Adrenal gland (tissue), 5 donors: ENCODE results near the gene PSMB7.

ENCODE experiments used
- POLR2A ChIP-seq, 2 donors: fragments of 450-650 bp; IDR thresholded peaks; one replicate each; pipeline ENCODE4 v1.6.1; 2017; ENCODE audit warnings: antibody characterized with exemption in 2 of 2, mild to moderate bottlenecking in 2 of 2, moderate library complexity in 1 of 2
- TF ChIP-seq, protein P1 (sequence below), 6 experiments: fragments of 450-650 bp in 4 of 6; fragments of 200-600 bp in 2 of 6; sonication (generic) in 1 of 6; IDR thresholded peaks; 1 replicate in 5 of 6; 2 replicates in 1 of 6; pipeline versions ENCODE4 v1.5.1 to v1.8.0; 2016 to 2021; ENCODE audit warnings: antibody characterized with exemption in 6 of 6, mild to moderate bottlenecking in 2 of 6, moderate library complexity in 1 of 6
- donor health status: DM: no; HTN: no; CAD: no.

DNA sequence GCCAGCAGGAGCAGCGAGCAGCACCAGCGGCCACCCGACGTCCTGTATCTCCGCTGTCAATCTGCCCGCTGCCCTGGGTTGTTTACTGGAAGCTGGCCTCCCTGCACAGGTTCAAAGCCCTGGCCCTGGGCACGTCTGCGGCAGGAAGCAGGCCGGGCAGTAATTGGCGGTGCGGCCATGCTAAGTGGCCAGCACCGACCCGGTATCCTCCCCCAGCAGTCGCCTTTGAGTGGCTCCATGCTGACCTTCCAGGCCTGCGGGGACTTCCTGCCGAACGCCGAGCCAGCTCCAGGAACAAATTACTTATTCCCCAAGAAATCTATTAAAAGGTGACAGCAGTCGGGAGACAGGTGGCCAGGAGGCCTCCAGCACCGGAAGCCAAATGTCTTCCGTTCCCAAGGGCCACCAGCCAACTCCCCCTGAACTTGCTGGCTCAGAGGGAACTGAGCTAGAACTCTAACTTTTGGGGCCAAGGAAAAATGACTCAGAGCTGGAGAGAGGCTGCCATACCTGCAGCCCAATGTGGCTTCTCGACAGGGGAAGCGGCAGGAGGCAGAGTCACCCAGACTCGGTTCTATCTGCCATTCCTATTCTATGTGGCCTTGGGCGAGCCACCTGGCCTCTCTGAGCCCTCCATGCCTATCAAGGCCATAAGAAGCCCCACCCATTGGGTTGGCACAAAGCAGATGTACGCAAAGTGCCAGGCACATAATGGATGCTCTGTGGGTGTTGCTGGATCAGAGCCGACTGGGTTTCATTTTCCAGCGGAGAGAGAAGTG is 13.7 kb upstream of the PSMB7 start:
- peak in 1 of 2 donors; percentile 15 for TF ChIP-seq POLR2A (IDR thresholded peaks at IDR 0.05)
- TF ChIP-seq, protein P1, sequence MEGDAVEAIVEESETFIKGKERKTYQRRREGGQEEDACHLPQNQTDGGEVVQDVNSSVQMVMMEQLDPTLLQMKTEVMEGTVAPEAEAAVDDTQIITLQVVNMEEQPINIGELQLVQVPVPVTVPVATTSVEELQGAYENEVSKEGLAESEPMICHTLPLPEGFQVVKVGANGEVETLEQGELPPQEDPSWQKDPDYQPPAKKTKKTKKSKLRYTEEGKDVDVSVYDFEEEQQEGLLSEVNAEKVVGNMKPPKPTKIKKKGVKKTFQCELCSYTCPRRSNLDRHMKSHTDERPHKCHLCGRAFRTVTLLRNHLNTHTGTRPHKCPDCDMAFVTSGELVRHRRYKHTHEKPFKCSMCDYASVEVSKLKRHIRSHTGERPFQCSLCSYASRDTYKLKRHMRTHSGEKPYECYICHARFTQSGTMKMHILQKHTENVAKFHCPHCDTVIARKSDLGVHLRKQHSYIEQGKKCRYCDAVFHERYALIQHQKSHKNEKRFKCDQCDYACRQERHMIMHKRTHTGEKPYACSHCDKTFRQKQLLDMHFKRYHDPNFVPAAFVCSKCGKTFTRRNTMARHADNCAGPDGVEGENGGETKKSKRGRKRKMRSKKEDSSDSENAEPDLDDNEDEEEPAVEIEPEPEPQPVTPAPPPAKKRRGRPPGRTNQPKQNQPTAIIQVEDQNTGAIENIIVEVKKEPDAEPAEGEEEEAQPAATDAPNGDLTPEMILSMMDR (IDR thresholded peaks at IDR 0.05) = peak in 1 of 6 experiments; percentile 2
